Epithelial cell of esophagus (primary cell): ENCODE measurements around the gene ARID5A.
A peak's percentile ranks its signal among the peaks of the same experiment; 100 is the strongest.

ENCODE experiments used
- DNase-seq: peaks from one replicate; pipeline ENCODE4 v3.0.0; 2010; ENCODE audit warnings: low read depth
- H3K4me3 ChIP-seq: 2 replicates; pipeline ENCODE4 v1.5.1; 2011; ENCODE audit warnings: mild to moderate bottlenecking, low read length, control low read depth
- TF ChIP-seq, protein P1 (sequence below): IDR thresholded peaks from 2 replicates; pipeline ENCODE4 v1.5.1; 2011; ENCODE audit warnings: low read depth, mild to moderate bottlenecking, low read length, control low read depth, inconsistent platforms; ENCODE audit not compliant: insufficient read depth; ENCODE audit errors: missing control alignments

ARID5A gene

DNA sequence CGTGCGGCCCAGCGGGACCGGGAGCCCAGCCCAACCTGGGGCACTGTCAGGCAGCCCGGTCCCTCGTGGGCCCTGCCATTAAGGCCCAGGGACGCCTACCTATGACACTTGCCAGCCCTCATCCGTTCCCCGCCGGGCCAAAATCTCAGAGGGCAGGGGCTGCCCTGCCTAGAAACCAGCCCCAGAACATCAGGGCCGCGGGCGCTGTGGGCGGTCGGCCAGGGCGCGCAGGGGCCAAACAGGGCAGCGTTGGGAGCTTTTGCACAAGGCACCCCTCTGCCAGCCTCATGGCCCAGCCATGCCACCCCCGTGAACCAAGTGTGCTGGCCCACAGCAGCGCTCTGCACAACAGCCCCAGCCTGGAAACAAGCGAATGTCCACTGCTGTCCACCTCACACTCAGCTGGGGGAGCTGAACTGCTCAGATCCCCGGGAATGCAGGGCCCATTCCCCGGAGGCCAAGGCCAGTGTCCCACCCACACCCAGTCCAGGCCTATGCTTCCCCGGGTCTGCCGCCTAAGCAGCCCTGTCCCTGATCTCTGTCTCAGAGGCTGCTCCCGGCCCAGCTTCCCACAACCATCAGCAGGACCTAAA, 27.9 kb upstream of the ARID5A start:
- DNase-seq = no peak
- no peak overlapping the region for H3K4me3 ChIP-seq
- TF ChIP-seq, protein P1, sequence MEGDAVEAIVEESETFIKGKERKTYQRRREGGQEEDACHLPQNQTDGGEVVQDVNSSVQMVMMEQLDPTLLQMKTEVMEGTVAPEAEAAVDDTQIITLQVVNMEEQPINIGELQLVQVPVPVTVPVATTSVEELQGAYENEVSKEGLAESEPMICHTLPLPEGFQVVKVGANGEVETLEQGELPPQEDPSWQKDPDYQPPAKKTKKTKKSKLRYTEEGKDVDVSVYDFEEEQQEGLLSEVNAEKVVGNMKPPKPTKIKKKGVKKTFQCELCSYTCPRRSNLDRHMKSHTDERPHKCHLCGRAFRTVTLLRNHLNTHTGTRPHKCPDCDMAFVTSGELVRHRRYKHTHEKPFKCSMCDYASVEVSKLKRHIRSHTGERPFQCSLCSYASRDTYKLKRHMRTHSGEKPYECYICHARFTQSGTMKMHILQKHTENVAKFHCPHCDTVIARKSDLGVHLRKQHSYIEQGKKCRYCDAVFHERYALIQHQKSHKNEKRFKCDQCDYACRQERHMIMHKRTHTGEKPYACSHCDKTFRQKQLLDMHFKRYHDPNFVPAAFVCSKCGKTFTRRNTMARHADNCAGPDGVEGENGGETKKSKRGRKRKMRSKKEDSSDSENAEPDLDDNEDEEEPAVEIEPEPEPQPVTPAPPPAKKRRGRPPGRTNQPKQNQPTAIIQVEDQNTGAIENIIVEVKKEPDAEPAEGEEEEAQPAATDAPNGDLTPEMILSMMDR = no peak

DNA sequence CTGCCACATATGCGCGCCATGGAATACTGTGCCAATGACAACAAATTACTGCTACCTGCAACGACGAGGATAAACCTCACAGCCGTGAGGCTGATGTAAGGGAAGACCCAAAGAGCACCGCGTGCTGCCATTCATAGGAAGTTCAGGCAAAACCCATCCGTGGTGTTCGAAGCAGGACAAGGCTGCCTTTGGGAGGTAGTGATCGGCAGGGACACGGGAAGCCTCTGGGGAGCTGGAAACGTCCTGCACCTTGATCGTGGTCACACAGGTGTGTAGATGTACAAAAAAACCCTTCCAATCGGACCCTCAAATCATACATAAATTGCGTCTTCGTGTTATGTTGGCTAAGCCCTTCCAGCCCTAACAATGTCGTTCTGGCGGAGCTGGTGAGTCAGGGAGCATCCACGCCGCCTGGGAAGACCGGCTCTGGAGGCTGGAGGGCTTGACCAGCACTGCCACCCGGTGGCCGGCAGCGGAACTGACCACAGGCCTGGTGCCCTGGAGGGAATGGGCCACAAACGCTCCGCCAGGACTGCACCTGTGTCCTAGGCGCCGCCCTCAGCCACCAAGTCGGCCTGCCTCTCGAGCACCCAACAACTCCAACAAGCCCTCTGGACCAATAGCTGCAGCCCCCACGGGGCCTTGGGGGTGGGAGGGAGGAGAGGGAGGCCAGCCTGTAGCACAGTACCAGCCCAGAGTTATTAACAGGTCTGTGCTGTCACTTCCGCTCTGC, 27.3 kb upstream of the ARID5A start:
- TF ChIP-seq, protein P1 = peak; percentile 91
- DNase-seq = peak; percentile 90
- H3K4me3 ChIP-seq = no peak overlapping the region

DNA sequence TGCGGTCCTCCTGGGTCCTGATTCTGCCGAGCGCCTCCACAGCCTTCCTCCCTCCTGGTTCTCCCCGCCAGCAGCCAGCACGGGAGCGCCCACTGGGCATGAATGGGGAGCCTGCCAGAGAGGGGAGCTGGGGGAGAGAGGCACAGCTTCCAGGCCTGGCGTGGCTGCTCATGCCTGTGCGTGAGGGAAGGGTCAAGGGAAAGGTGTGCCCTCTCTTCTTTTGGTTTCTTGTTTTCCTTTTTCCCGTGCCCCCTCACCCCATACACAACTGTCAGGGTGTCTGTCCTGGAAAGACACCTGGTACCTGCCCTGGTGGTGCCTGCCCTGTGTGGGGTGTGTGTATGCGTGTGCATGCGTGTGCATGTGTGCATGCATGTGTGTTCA, 26.7 kb upstream of the ARID5A start:
- TF ChIP-seq, protein P1 = no peak

DNA sequence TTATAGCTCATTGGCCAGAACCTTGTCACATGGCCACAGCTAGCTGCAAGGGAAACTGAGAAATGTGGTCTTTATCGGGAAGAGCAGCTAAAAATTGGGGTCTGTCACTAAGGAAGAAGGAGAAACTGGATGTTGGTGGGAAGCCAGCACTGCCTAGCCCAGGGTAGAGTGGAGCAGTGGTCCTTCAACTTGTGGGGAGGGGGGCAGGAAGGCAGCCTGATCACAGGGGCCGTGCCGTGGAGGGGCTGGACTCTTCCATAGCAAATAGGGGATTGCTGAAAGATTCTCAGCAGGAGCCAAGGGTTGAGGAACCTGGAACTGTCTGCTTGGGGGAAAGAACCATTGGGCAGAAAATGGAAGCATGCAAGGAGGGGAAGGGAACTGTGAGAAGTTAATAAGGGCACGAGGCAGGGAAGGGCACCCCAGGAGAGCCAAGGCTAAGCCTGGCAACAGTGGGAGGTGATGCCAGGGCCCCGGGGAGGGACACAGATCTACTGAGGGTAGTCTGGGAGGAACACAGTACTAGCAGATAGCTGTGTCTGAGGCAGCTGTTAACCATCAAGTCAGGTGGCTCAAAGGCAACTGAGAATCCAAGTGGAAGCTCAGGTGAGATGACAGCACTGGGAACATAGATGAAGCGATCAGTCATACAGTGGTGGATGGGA, 25.5 kb upstream of the ARID5A start:
- TF ChIP-seq, protein P1 = no peak
- no peak for DNase-seq
- H3K4me3 ChIP-seq = no peak overlapping the region

More for the DNA sequence above, 26.7 kb upstream of the ARID5A start:
- H3K4me3 ChIP-seq = no peak overlapping the region
- DNase-seq = no peak

DNA sequence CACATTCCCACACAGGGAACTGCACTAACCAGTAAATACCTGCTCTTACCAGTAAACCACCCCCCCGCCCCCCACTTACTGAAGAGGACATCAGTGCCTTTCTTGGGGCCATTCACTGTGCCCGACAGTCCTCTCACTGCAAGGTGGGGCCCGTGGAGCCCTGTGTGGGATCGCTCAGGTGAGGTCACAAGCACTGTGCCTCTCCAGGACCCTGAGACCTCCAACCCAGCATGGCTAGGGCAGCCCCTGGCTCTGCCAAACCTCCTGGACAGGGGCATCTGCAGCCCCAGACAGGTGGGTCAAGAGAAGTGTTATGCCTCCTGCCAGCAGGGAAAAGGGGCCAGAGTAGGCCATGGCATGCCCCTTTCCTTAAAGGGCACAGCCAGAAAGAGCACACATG, 24.7 kb upstream of the ARID5A start:
- TF ChIP-seq, protein P1 = no peak
- DNase-seq = no peak
- H3K4me3 ChIP-seq = no peak overlapping the region

DNA sequence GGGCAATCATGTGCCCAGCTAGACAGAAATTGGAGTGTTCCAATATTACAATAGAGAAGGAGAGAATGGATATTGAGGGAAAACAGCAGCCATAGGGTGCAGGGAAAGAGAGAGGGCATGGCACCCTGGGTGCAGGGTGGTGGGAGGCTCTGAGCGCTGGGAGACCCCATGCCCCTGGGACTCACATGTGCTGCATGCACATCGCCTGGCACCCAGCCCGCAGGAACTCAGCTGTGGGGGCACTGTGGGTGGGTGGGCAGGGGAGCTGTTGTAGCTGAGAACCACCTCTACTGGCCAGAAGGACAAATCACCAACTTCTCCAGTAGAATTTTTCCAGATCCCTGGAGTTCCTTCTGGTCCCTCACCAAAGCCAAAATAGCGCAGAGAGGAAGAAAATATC, 24.2 kb upstream of the ARID5A start:
- DNase-seq = no peak
- TF ChIP-seq, protein P1 = no peak
- no peak overlapping the region for H3K4me3 ChIP-seq
